ENCODE data around the gene PPP1R10.
A peak's percentile ranks its signal among the peaks of the same experiment; 100 is the strongest.

The PPP1R10 gene

GRCh38 chr6:30598912-30599624, 18.0 kb downstream of the PPP1R10 start:
- no peak for DNase-seq (ENCODE audit: low read depth)

- DNase-seq (ENCODE audit: low read depth), result peak; percentile 64
Measured at GRCh38 chr6:30597315-30598144, 19.5 kb downstream of the PPP1R10 start.

- no peak for DNase-seq (ENCODE audit: low read depth)
Measured at GRCh38 chr6:30592287-30592686, 24.8 kb downstream of the PPP1R10 start.

- no peak for DNase-seq (ENCODE audit: low read depth)
Measured at GRCh38 chr6:30591008-30591407, 26.0 kb downstream of the PPP1R10 start.

- no peak for DNase-seq (ENCODE audit: low read depth)
Measured at GRCh38 chr6:30590509-30590908, 26.5 kb downstream of the PPP1R10 start.

GRCh38 chr6:30589754-30590358, 27.2 kb downstream of the PPP1R10 start:
- DNase-seq (ENCODE audit: low read depth), result no peak

GRCh38 chr6:30583921-30584320, 33.1 kb downstream of the PPP1R10 start:
- no peak for DNase-seq (ENCODE audit: low read depth)

GRCh38 chr6:30578051-30578450, 39.0 kb downstream of the PPP1R10 start:
- no peak for DNase-seq (ENCODE audit: low read depth)

GRCh38 chr6:30573113-30573512, 43.9 kb downstream of the PPP1R10 start:
- DNase-seq (ENCODE audit: low read depth), result no peak

- DNase-seq (ENCODE audit: low read depth), result no peak
Measured at GRCh38 chr6:30572148-30572547, 44.9 kb downstream of the PPP1R10 start.

GRCh38 chr6:30571762-30572082, 45.3 kb downstream of the PPP1R10 start:
- no peak for DNase-seq (ENCODE audit: low read depth)

GRCh38 chr6:30571075-30571761, 45.8 kb downstream of the PPP1R10 start, which contains the start of gene ABCF1:
Gene ABCF1 (plus strand): TSS chr6:30571442. CDS start chr6:30571488, 46 bp downstream.
- DNase-seq (ENCODE audit: low read depth), result peak; percentile 97

- DNase-seq (ENCODE audit: low read depth), result no peak
Measured at GRCh38 chr6:30570740-30571074, 46.3 kb downstream of the PPP1R10 start.

GRCh38 chr6:30570263-30570662, 46.8 kb downstream of the PPP1R10 start:
- no peak for DNase-seq (ENCODE audit: low read depth)

GRCh38 chr6:30568245-30568644, 48.8 kb downstream of the PPP1R10 start:
- DNase-seq (ENCODE audit: low read depth), result no peak

- DNase-seq (ENCODE audit: low read depth), result no peak
Measured at GRCh38 chr6:30565772-30566171, 51.3 kb downstream of the PPP1R10 start.

- DNase-seq (ENCODE audit: low read depth), result no peak
Measured at GRCh38 chr6:30564114-30564513, 52.9 kb downstream of the PPP1R10 start.

GRCh38 chr6:30562470-30563425, 54.3 kb downstream of the PPP1R10 start:
- DNase-seq (ENCODE audit: low read depth), result no peak

- DNase-seq (ENCODE audit: low read depth), result no peak
Measured at GRCh38 chr6:30560930-30561329, 56.1 kb downstream of the PPP1R10 start.

GRCh38 chr6:30557683-30557981, 59.4 kb downstream of the PPP1R10 start:
- DNase-seq (ENCODE audit: low read depth), result no peak

GRCh38 chr6:30556906-30557682, 59.9 kb downstream of the PPP1R10 start, which contains the start of gene PRR3:
Gene PRR3 (plus strand): TSS chr6:30557295. CDS start chr6:30557345, 50 bp downstream.
- DNase-seq (ENCODE audit: low read depth), result peak; percentile 93

Measured in fibroblast of gingiva (primary cell).